Measurements from ENCODE around the gene COQ8A. TPM values are rescaled to one million over a fixed set of nuclear protein-coding genes. Genes with fewer than 3 reads are reported as not detected.

Gene COQ8A
- total RNA-seq (ENCODE audit: low replicate concordance) = 8.4 and 22.3 TPM in 2 replicates

- H3K4me3 ChIP-seq (ENCODE audit: low read depth, low read length) = peak within 1 kb of the TSS; percentile 80
- no peak for TF ChIP-seq CTCF (IDR thresholded peaks at IDR 0.05; ENCODE audit: insufficient read depth, low read length)
- peak; percentile 99 for DNase-seq (ENCODE audit: low read depth)
Observed at GRCh38 chr1:226940029-226940805, at the start of gene COQ8A. Gene COQ8A (plus strand): TSS chr1:226940294. CDS start chr1:226961386, 21,092 bp downstream.

DNA sequence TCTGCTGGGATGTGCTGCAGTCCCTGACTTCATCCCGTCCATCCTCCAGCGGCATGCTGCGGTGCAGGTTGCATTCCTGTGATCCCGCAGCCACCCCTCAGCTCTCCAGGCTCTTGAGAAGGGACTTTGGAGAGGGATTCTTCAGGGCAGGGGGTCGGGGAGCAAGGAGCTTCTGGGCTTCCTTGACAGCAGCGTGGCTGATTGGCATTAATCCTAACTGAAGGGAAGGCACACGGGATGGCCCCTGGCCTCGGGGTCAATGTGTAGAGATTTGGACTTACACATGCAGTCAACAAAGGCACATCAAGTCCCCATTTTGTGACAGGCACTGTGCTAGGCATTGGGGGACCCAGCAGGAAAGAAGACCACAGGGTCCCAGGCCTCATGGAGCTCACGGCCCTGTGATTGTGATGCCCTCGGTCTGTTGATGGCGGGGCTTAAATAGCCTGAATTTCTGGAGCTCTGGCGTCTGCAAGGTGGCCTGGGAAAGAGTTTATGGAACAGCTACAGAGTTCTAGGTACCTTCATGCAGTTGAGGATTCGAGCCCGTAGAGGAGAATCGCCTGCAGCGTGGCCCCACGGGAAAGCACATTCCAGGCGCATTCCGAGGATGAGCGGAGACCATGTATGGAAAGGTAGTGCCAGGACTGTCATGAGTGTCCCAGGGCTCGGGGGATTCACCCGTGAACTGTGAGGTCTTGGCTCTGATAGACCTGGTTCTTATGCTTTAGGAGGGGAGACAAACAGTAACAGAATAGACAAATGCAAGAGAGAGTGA is 49.6 kb upstream of the COQ8A start:
- no peak for DNase-seq (ENCODE audit: low read depth)
- H3K4me3 ChIP-seq (ENCODE audit: low read depth, low read length) = no peak overlapping the region
- TF ChIP-seq CTCF (IDR thresholded peaks at IDR 0.05; ENCODE audit: insufficient read depth, low read length) = no peak

DNA sequence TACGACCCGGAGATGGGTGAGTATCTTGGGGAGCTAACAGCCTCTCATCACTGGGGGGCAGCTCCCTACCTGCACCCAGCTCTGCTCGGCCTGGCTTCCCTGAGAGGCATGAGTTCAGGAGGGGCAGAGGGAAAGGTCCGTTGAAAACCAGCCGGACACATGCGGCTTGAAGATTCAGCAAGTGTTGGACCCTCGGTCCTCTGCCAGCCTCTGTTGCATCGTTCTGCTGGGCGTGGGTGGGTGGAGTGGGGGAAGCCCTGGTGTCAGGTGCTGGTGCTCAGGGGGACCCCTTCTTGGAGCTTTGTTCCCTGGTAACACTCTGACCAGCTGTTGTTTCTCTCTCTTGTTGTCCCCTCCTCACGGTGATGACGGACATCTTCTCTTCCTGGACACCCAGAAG is 48.7 kb upstream of the COQ8A start:
- TF ChIP-seq CTCF (IDR thresholded peaks at IDR 0.05; ENCODE audit: insufficient read depth, low read length) = no peak
- DNase-seq (ENCODE audit: low read depth) = no peak
- H3K4me3 ChIP-seq (ENCODE audit: low read depth, low read length) = no peak overlapping the region

DNA sequence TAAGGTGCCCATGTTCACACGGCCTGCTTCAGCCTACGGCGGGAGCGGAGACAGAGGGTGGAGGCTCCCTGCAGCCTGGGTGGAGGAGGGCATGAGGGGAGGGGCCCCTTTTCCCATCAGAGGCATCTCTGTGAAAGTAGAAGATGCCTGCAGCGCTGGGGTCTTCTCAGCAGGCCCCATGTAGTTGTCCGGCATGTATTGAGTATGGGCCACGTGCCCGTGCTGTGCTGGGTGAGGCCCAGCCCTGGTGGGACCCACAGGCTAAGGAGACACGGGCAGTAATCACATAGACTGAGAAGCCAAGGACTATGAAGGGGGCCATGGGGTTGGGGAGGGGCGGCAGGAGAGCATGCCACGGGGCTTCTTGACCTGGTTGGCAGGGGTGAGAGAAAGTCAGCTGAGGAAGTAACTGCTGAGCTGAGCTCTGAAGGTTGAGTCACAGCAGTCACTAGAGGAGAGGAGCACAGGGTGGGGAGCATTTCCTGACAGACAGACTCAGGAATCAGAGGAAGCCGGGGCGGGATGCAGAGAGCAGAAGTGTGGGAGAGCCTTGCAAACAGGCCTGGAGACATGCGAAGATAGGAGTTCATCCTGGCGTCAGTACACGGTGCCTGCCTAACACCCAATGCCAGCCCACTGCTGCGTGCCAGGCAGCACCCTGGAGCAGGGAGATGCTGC is 48.1 kb upstream of the COQ8A start:
- no peak overlapping the region for H3K4me3 ChIP-seq (ENCODE audit: low read depth, low read length)
- no peak for DNase-seq (ENCODE audit: low read depth)
- TF ChIP-seq CTCF (IDR thresholded peaks at IDR 0.05; ENCODE audit: insufficient read depth, low read length) = no peak

- TF ChIP-seq CTCF (IDR thresholded peaks at IDR 0.05; ENCODE audit: insufficient read depth, low read length) = no peak
- no peak for DNase-seq (ENCODE audit: low read depth)
Observed at GRCh38 chr1:226892524-226892875, 47.6 kb upstream of the COQ8A start.

DNA sequence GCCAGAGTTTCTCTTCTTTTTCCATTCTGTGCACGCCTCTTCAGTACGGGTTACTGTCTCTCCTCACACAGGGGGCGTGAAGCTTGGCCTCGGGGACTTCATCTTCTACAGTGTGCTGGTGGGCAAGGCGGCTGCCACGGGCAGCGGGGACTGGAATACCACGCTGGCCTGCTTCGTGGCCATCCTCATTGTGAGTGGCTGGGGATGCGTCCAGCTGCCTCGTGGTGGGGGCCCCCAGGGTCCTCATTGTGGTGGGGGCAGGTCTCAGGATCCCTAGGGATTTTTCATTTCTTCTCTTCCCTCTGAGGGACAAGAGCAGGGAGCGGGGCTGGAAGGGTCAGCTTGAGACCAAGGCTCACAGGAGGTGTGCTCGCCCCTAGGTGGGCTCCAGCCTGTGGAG is 46.2 kb upstream of the COQ8A start:
- no peak for DNase-seq (ENCODE audit: low read depth)
- TF ChIP-seq CTCF (IDR thresholded peaks at IDR 0.05; ENCODE audit: insufficient read depth, low read length) = no peak
- H3K4me3 ChIP-seq (ENCODE audit: low read depth, low read length) = no peak overlapping the region

More at GRCh38 chr1:226892524-226892875, 47.6 kb upstream of the COQ8A start:
- no peak overlapping the region for H3K4me3 ChIP-seq (ENCODE audit: low read depth, low read length)

Measured in fibroblast of the aortic adventitia (primary cell).